PC-3 (cell line): ENCODE data around the gene SLC9A3. TPM values are rescaled to one million over a fixed set of nuclear protein-coding genes. Genes with fewer than 3 reads are reported as not detected.

Experiments
- ATAC-seq: fragments of 200-7000 bp; cut with Tn5 transposase; 2 replicates; pipeline ENCODE4 v1.9.1; 2020; ENCODE audit warnings: mild to moderate bottlenecking, moderate library complexity
- BruUV-seq: library from RNA; stranded (reverse); fragments of 400-500 nt; replicated peaks from 2 replicates; lab custom pipeline; 2021; lab: Mats Ljungman, UMichigan
- CTCF ChIA-PET: fragments of 300-600 bp; sonication (Branson Sonifier 250); formaldehyde crosslinking; loops from one replicate; lab custom pipeline; 2022; ENCODE audit warnings: antibody characterized with exemption; lab: Charles Lee
- POLR2A ChIA-PET: fragments of 300-600 bp; sonication (Branson Sonifier 250); formaldehyde crosslinking; loops from one replicate; lab custom pipeline; 2022; ENCODE audit warnings: antibody characterized with exemption; ENCODE audit not compliant: unreplicated experiment; lab: Charles Lee
- DNase-seq: peaks from one replicate; pipeline ENCODE4 v3.0.0-alpha.2; 2015
- H2AFZ ChIP-seq: fragments of 300-600 bp; sonication (generic); 2 replicates; pipeline ENCODE4 v1.6.0; 2016; ENCODE audit warnings: antibody characterized with exemption, low read length
- H3F3A ChIP-seq: fragments of 300-600 bp; sonication (generic); one replicate; pipeline ENCODE4 v1.6.0; 2017; ENCODE audit warnings: antibody characterized with exemption, low read length, control low read depth, mild to moderate bottlenecking; ENCODE audit not compliant: unreplicated experiment
- H3K27ac ChIP-seq: fragments of 300-600 bp; sonication (generic); 2 replicates; pipeline ENCODE4 v1.5.1; 2016; ENCODE audit warnings: mild to moderate bottlenecking, low read length
- H3K27me3 ChIP-seq: fragments of 300-600 bp; sonication (generic); 2 replicates; pipeline ENCODE4 v1.6.1; 2016; ENCODE audit warnings: low read length, mixed read lengths
- H3K36me3 ChIP-seq: fragments of 300-600 bp; sonication (generic); 2 replicates; pipeline ENCODE4 v1.6.1; 2016; ENCODE audit warnings: low read depth, mixed run types, low read length, mixed read lengths
- H3K4me1 ChIP-seq: fragments of 300-600 bp; sonication (generic); 2 replicates; pipeline ENCODE4 v1.5.1; 2016; ENCODE audit warnings: low read length; ENCODE audit not compliant: insufficient read depth
- H3K4me2 ChIP-seq: fragments of 300-600 bp; sonication (generic); 2 replicates; pipeline ENCODE4 v1.6.0; 2016; ENCODE audit warnings: low read length
- H3K4me3 ChIP-seq: fragments of 300-600 bp; sonication (generic); 2 replicates; pipeline ENCODE4 v1.5.1; 2016; ENCODE audit warnings: mild to moderate bottlenecking, low read length, mixed read lengths
- H3K79me2 ChIP-seq: fragments of 300-600 bp; sonication (generic); 2 replicates; pipeline ENCODE4 v1.6.1; 2017; ENCODE audit warnings: low read length, mixed read lengths
- H3K9ac ChIP-seq: fragments of 300-600 bp; sonication (generic); 2 replicates; pipeline ENCODE4 v1.6.0; 2016; ENCODE audit warnings: mild to moderate bottlenecking, low read length
- H3K9me2 ChIP-seq: fragments of 300-600 bp; sonication (generic); replicated peaks from 2 replicates; pipeline ENCODE4 v1.6.1; 2016; ENCODE audit warnings: mixed run types, low read length, mixed read lengths
- H3K9me3 ChIP-seq: fragments of 300-600 bp; sonication (generic); 2 replicates; pipeline ENCODE4 v1.6.1; 2016; ENCODE audit warnings: low read length, mixed read lengths
- H4K20me1 ChIP-seq: fragments of 300-600 bp; sonication (generic); 2 replicates; pipeline ENCODE4 v1.6.1; 2016; ENCODE audit warnings: low read length, mixed read lengths
- EZH2 ChIP-seq: fragments of 300-600 bp; sonication (generic); IDR thresholded peaks from one replicate; pipeline ENCODE4 v1.6.1; 2017; ENCODE audit warnings: antibody characterized with exemption, mild to moderate bottlenecking, low read length; ENCODE audit not compliant: unreplicated experiment
- EZH2phosphoT487 ChIP-seq: fragments of 300-600 bp; sonication (generic); IDR thresholded peaks from 2 replicates; pipeline ENCODE4 v1.6.1; 2018; ENCODE audit warnings: mild to moderate bottlenecking, antibody characterized with exemption, low read length, borderline replicate concordance
- intact Hi-C: fragments of 100-400 bp; cut with micrococcal nuclease; formaldehyde crosslinking; loops from 2 replicates; pipeline ENCODE4 v1.9.0; 2023
- total RNA-seq: library from RNA; depleted of rRNA; stranded (reverse); fragments of >200 nt; gene quantifications from 2 replicates; pipeline ENCODE4 v1.2.3, GENCODE V29; 2014
- TF ChIP-seq, protein P1 (sequence below): fragments of 300-600 bp; sonication (generic); conservative IDR thresholded peaks from 2 replicates; pipeline ENCODE4 v1.5.1; 2017; ENCODE audit warnings: antibody characterized with exemption, low read depth, mild to moderate bottlenecking, low read length

The SLC9A3 gene
- total RNA-seq, 1 experiment from 2014 or later: 4.9 TPM

DNA sequence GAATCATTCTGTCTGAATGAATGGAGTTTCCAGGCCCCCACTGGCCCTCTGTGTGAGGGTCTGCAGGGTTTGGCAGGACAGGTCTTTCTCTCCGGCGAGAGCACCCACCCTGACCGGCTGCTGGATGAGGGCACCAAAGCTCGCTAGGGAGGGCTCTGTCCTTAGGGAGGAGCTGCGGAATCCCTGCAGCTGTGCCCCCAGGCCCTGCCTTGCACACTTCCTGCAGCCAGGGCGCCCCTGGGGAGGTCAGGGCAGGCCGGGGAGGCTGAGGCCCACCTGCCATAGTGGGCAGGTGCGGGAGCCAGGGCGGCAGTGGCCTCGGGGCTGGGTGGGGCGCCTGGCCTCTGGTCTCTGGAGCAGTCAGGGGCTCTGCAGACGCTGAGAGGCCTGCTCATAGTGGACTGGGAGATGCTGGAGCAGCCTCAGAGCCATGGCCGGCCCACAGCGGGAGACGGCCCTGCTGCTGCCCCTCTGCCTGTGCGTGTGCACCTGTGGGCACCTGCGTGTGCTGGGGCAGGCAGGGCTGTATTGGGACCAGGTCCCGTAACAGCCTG, 45.2 kb downstream of the SLC9A3 start:
- CTCF ChIA-PET: no interaction called here
- BruUV-seq: no TSS peak
- DNase-seq (no peak), ATAC-seq (no peak)
- Histone ChIP-seq H3K27me3 (no peaks in the 10 kb centered on the region), H3K9me2 (no peaks in the 10 kb centered on the region), H3K4me2 (no peak overlapping the region), H3K36me3 (no peaks in the 10 kb centered on the region), H3K9ac (no peak overlapping the region), H3K9me3 (no peaks in the 10 kb centered on the region), H3K4me3 (no peak overlapping the region), H3K27ac (no peak overlapping the region), H3K4me1 (peaks cover 6% of the 10 kb centered on the region; the same call in 1 of the 2 replicates), H4K20me1 (no peaks in the 10 kb centered on the region), H3K79me2 (peaks cover 4% of the 10 kb centered on the region; the same call in 1 of the 2 replicates), H2AFZ (no peak overlapping the region), H3F3A (no peaks in the 10 kb centered on the region)
- intact Hi-C loops: loop anchor here (10.0 kb wide), 1 partner anchor 136 kb away; the partner anchor contains the start of gene CEP72
- TF ChIP-seq EZH2phosphoT487 (no peak), EZH2 (no peak)
- TF ChIP-seq, protein P1, sequence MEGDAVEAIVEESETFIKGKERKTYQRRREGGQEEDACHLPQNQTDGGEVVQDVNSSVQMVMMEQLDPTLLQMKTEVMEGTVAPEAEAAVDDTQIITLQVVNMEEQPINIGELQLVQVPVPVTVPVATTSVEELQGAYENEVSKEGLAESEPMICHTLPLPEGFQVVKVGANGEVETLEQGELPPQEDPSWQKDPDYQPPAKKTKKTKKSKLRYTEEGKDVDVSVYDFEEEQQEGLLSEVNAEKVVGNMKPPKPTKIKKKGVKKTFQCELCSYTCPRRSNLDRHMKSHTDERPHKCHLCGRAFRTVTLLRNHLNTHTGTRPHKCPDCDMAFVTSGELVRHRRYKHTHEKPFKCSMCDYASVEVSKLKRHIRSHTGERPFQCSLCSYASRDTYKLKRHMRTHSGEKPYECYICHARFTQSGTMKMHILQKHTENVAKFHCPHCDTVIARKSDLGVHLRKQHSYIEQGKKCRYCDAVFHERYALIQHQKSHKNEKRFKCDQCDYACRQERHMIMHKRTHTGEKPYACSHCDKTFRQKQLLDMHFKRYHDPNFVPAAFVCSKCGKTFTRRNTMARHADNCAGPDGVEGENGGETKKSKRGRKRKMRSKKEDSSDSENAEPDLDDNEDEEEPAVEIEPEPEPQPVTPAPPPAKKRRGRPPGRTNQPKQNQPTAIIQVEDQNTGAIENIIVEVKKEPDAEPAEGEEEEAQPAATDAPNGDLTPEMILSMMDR: no peak
- POLR2A ChIA-PET: no interaction called here

DNA sequence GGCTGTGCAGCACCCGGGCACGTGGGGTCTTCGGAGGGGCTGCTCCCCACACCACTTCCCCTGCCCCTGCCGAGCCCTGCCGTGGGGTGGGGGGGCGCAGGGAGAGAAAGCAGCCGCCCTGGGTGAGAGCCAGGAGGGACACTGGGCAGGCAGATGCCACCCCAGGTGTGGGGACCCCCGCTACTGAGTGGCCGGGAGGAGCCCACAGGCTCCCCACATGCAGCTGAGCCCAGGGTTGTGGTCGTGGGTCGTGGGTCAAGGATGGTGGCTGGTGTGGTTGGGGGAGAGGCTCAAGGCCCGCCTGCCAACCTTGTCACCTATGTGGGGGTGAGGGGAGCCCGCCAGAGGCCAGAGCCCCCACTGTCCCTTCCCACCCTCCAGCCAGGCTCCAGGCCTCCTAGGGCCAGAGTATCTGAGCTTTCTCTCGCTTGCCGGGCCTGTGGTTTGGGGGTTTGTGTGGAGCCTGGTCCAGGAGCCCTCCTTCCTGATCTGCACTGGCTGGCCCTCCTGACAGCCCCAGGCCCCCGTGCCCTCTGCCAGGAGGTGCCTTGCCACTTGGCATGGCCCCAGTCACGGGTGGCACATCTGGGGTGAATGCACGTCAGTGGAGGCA, 45.8 kb downstream of the SLC9A3 start:
- Histone ChIP-seq H3K9me3 (no peaks in the 10 kb centered on the region), H3K9ac (no peak overlapping the region), H3K27ac (no peak overlapping the region), H3K4me3 (no peak overlapping the region), H2AFZ (no peak overlapping the region), H3K4me2 (no peak overlapping the region), H4K20me1 (no peaks in the 10 kb centered on the region), H3F3A (no peaks in the 10 kb centered on the region), H3K27me3 (no peaks in the 10 kb centered on the region), H3K4me1 (peaks cover 6% of the 10 kb centered on the region; the same call in 1 of the 2 replicates), H3K79me2 (peaks cover 4% of the 10 kb centered on the region; the same call in 1 of the 2 replicates), H3K36me3 (no peaks in the 10 kb centered on the region), H3K9me2 (no peaks in the 10 kb centered on the region)
- ChIA-PET CTCF (no interaction called here), POLR2A (no interaction called here)
- DNase-seq (no peak), ATAC-seq (no peak)
- TF ChIP-seq EZH2: no peak
- TF ChIP-seq EZH2phosphoT487: no peak
- TF ChIP-seq, protein P1: no peak
- no TSS peak for BruUV-seq
- intact Hi-C loops: loop anchor here (10.0 kb wide), 1 partner anchor 136 kb away; the partner anchor contains the start of gene CEP72

DNA sequence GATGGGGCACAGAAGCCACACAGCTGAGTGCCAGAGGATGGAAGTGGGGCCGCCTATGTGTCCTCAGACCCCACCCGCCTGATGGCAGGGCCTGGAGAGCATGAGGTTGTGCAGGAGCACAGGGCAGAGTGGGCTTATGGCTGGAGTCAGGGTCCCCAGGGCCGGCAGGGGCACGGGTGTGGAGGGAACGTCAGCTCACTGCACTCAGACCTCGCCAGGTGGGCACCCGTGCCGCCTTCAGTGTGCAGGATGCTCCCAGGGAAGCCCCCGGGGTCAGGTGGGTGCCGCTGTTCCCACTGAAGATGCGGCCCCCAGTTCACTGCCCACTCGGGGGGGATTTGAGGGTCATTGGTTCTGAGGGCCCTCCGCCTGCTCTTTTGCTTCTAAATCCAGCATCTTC, 46.4 kb downstream of the SLC9A3 start:
- POLR2A ChIA-PET: no interaction called here
- Histone ChIP-seq H3K9me2 (no peaks in the 10 kb centered on the region), H3K27ac (no peak overlapping the region), H3K27me3 (no peaks in the 10 kb centered on the region), H4K20me1 (no peaks in the 10 kb centered on the region), H3K79me2 (peaks cover 4% of the 10 kb centered on the region; the same call in 1 of the 2 replicates), H3K9ac (no peak overlapping the region), H3K4me2 (no peak overlapping the region), H3K9me3 (no peaks in the 10 kb centered on the region), H3K36me3 (no peaks in the 10 kb centered on the region), H2AFZ (no peak overlapping the region), H3F3A (no peaks in the 10 kb centered on the region), H3K4me1 (peaks cover 6% of the 10 kb centered on the region; the same call in 1 of the 2 replicates), H3K4me3 (no peak overlapping the region)
- DNase-seq (no peak), ATAC-seq (no peak)
- CTCF ChIA-PET: no interaction called here
- intact Hi-C loops: loop anchor here (10.0 kb wide), 1 partner anchor 137 kb away; the partner anchor contains the start of gene CEP72
- no TSS peak for BruUV-seq
- TF ChIP-seq EZH2phosphoT487: no peak
- no peak for TF ChIP-seq EZH2
- TF ChIP-seq, protein P1: no peak
